ENCODE results near the gene RSPH10B2.
"Not testable (repeated sequence)": the region's sequence is repeated elsewhere in the genome, so short reads cannot be mapped to it uniquely, and the experiment has no call there.

RSPH10B2 gene

DNA sequence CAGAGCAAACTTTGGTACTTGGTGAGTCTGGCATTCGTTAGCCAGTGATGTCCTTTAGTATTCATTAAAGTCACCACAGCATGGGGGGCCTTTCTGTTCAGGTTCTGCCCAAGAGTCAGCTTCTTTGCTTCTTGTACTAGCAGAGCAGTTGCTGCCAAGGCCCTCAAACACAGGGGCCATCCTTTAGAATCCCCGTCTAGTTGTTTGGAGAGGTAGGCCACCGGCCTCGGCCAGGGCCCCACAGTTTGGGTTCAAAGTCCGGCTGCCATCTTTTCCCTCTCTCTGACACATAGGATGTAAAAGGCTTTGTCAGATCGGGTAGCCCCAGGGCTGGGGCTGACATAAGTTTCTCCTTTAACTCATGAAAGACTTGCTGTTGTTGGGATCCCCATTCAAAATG, 89.8 kb downstream of the RSPH10B2 start:
- not testable (repeated sequence) for DNase-seq

DNA sequence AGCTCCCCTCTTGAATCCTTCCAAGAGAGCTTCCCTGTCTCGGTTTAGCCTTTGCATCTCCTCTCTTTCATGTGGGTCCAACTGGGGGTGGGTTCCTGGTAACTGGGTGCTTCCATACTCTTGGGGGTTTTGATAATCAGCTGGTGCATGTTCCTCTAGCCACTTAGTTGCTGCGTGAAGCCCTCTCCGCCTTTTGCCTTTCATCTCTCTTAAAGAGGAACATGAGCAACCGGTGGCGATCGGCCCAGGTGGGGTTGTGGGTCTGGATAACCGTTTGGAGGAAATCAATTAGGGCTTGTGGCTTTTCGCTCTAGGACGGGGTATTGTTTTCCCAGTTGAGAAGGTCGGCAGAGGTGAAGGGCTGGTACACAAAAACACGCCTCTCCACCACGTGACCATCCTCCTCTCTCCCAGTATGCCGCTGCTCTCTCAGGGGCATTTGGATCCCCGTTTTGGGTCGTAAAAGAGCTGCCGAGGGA, 92.1 kb downstream of the RSPH10B2 start:
- DNase-seq: not testable (repeated sequence)

DNA sequence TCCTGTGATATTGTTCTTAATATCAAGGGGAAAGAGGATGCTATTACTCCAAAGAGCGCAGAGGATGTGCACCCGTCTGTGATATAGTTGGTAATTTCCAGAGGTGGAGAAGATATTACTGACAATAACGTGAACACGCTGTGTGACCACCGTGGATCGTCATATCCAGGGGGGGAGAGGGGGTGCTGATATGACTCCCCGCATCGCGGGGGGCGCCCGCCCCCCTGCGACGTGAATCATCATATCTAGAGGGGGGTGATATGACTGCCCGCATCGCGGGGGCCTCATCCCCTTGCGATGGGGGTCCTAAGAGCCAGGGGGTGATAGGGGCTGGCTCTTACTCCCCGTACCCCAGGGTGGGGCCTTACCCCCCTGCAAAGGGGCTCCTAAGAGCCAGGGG, 93.8 kb downstream of the RSPH10B2 start:
- not testable (repeated sequence) for DNase-seq

All from C1 segment of cervical spinal cord (tissue), 14 donors.